ENCODE results near the gene PCNX2. TPM values are rescaled to one million over a fixed set of nuclear protein-coding genes. Genes with fewer than 3 reads are reported as not detected.

PCNX2 gene
- total and polyA plus RNA-seq, 2 experiments from 2014 or later, result 42.9 to 88.3 TPM

DNA sequence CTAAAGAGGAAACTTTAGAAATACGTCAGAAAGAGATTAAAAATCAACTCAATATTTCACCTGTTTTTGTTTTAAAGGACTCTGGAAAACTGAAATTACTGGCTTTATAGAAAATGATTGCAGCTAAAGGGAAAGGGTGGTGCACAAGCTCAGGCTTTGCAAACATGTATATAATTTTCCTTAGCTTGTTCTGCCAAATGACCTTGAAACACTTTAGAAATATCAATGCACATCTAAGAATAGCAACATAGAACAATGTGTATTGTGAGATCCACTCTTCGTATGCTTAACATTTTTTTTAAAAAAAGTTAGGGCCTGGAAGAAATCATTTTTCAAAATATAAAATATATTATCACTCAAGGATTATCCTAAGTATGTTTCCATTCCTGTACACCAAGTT, 201.3 kb downstream of the PCNX2 start:
- ATAC-seq (no peak), DNase-seq (ENCODE audit: low spot score) (no peak)
- Mint-ChIP-seq H3K27ac (no peak overlapping the region), H3K4me1 (peaks cover 8% of the 10 kb centered on the region), H3K27me3 (ENCODE audit: insufficient read depth, low read depth, poor library complexity) (no peaks in the 10 kb centered on the region), H3K36me3 (ENCODE audit: low read depth) (peaks cover 43% of the 10 kb centered on the region), H3K9me3 (no peaks in the 10 kb centered on the region), H3K4me3 (no peak overlapping the region)
- Histone ChIP-seq H3K4me3 (no peak overlapping the region), H3K27ac (ENCODE audit: low read depth) (no peak overlapping the region), H3K9me2 (ENCODE audit: insufficient read depth) (no peaks in the 10 kb centered on the region), H3K79me2 (replicated peaks; ENCODE audit: insufficient read depth) (no peaks in the 10 kb centered on the region), H2AFZ (no peak overlapping the region), H3K4me1 (ENCODE audit: insufficient read depth) (no peaks in the 10 kb centered on the region), H4K20me1 (replicated peaks; ENCODE audit: insufficient read depth) (no peaks in the 10 kb centered on the region), H3K27me3 (ENCODE audit: insufficient read depth) (no peaks in the 10 kb centered on the region), H3K36me3 (ENCODE audit: insufficient read depth) (peaks cover 26% of the 10 kb centered on the region), H3F3A (replicated peaks; ENCODE audit: low read depth) (no peaks in the 10 kb centered on the region), H3K4me2 (no peak overlapping the region)
- TF ChIP-seq POLR2AphosphoS5 (IDR thresholded peaks at IDR 0.05; ENCODE audit: low read depth), result no peak
- no peak for TF ChIP-seq CREB1 (CRISPR knock-in tag; IDR thresholded peaks at IDR 0.05; ENCODE audit: low read depth)
- no peak for TF ChIP-seq NANOG (IDR thresholded peaks at IDR 0.05; ENCODE audit: borderline replicate concordance)
- TF ChIP-seq STAT1 (IDR thresholded peaks at IDR 0.05; ENCODE audit: unreplicated experiment), result no peak
- TF ChIP-seq, protein P1, sequence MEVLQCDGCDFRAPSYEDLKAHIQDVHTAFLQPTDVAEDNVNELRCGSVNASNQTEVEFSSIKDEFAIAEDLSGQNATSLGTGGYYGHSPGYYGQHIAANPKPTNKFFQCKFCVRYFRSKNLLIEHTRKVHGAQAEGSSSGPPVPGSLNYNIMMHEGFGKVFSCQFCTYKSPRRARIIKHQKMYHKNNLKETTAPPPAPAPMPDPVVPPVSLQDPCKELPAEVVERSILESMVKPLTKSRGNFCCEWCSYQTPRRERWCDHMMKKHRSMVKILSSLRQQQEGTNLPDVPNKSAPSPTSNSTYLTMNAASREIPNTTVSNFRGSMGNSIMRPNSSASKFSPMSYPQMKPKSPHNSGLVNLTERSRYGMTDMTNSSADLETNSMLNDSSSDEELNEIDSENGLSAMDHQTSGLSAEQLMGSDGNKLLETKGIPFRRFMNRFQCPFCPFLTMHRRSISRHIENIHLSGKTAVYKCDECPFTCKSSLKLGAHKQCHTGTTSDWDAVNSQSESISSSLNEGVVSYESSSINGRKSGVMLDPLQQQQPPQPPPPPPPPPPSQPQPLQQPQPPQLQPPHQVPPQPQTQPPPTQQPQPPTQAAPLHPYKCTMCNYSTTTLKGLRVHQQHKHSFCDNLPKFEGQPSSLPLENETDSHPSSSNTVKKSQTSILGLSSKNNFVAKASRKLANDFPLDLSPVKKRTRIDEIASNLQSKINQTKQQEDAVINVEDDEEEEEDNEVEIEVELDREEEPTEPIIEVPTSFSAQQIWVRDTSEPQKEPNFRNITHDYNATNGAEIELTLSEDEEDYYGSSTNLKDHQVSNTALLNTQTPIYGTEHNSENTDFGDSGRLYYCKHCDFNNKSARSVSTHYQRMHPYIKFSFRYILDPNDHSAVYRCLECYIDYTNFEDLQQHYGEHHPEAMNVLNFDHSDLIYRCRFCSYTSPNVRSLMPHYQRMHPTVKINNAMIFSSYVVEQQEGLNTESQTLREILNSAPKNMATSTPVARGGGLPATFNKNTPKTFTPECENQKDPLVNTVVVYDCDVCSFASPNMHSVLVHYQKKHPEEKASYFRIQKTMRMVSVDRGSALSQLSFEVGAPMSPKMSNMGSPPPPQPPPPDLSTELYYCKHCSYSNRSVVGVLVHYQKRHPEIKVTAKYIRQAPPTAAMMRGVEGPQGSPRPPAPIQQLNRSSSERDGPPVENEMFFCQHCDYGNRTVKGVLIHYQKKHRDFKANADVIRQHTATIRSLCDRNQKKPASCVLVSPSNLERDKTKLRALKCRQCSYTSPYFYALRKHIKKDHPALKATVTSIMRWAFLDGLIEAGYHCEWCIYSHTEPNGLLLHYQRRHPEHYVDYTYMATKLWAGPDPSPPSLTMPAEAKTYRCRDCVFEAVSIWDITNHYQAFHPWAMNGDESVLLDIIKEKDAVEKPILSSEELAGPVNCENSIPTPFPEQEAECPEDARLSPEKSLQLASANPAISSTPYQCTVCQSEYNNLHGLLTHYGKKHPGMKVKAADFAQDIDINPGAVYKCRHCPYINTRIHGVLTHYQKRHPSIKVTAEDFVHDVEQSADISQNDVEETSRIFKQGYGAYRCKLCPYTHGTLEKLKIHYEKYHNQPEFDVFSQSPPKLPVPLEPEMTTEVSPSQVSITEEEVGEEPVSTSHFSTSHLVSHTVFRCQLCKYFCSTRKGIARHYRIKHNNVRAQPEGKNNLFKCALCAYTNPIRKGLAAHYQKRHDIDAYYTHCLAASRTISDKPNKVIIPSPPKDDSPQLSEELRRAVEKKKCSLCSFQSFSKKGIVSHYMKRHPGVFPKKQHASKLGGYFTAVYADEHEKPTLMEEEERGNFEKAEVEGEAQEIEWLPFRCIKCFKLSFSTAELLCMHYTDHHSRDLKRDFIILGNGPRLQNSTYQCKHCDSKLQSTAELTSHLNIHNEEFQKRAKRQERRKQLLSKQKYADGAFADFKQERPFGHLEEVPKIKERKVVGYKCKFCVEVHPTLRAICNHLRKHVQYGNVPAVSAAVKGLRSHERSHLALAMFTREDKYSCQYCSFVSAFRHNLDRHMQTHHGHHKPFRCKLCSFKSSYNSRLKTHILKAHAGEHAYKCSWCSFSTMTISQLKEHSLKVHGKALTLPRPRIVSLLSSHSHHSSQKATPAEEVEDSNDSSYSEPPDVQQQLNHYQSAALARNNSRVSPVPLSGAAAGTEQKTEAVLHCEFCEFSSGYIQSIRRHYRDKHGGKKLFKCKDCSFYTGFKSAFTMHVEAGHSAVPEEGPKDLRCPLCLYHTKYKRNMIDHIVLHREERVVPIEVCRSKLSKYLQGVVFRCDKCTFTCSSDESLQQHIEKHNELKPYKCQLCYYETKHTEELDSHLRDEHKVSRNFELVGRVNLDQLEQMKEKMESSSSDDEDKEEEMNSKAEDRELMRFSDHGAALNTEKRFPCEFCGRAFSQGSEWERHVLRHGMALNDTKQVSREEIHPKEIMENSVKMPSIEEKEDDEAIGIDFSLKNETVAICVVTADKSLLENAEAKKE (CRISPR knock-in tag; IDR thresholded peaks at IDR 0.05), result no peak

DNA sequence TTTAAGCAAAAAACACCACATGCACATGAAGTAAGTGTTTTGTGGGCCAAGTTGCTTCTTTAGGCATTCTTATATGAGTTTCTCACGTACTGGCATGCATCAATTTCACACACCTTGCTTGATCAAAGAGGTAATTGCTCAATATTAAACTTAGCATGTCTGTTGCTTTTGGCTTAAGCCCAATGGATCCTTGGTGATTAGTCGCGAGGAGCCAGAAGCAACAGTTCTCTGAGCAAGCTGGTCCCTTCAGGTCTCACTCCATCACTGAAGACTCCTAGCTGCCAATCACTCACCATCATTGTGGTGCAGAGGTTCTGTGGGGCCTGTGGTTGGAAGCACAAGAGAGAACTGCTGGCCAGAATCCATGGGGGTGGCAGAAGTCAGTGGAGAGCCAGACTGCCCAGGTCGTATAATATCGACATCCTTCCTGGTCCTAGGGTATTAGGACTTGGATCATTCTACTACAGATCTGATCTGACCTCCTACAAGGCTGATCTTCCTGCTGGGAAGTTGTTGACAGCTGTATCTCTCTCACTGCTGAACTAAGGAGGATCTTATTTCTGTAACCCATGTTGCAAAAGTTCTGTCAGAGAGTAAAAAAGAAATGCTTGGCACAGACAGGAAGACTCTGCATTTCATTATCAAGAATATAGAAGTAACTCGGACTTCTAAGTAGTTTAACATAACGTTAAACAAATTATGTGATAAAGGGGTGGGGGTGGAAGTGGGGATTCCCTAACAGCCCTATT, 204.6 kb downstream of the PCNX2 start:
- Histone ChIP-seq H3F3A (replicated peaks; ENCODE audit: low read depth) (no peaks in the 10 kb centered on the region), H3K9me2 (ENCODE audit: insufficient read depth) (no peaks in the 10 kb centered on the region), H3K79me2 (replicated peaks; ENCODE audit: insufficient read depth) (no peaks in the 10 kb centered on the region), H3K4me3 (no peak overlapping the region), H3K36me3 (ENCODE audit: insufficient read depth) (peaks cover 37% of the 10 kb centered on the region), H3K4me2 (no peak overlapping the region), H4K20me1 (replicated peaks; ENCODE audit: insufficient read depth) (no peaks in the 10 kb centered on the region), H2AFZ (no peak overlapping the region), H3K4me1 (ENCODE audit: insufficient read depth) (0 out of 2 replicates have a peak, but pooled peaks cover 8% of the 10 kb centered on the region), H3K27ac (ENCODE audit: low read depth) (no peak overlapping the region), H3K27me3 (ENCODE audit: insufficient read depth) (no peaks in the 10 kb centered on the region)
- Mint-ChIP-seq H3K4me1 (peaks cover 20% of the 10 kb centered on the region), H3K27me3 (ENCODE audit: insufficient read depth, low read depth, poor library complexity) (no peaks in the 10 kb centered on the region), H3K4me3 (no peak overlapping the region), H3K9me3 (no peaks in the 10 kb centered on the region; the same call in 2 of the 3 replicates), H3K36me3 (ENCODE audit: low read depth) (peaks cover 60% of the 10 kb centered on the region), H3K27ac (no peak overlapping the region)
- TF ChIP-seq CREB1 (CRISPR knock-in tag; IDR thresholded peaks at IDR 0.05; ENCODE audit: low read depth) (no peak), POLR2AphosphoS5 (IDR thresholded peaks at IDR 0.05; ENCODE audit: low read depth) (no peak)
- no peak for ATAC-seq
- no peak for DNase-seq (ENCODE audit: low spot score)
